ENCODE measurements around the gene POM121.
"Not testable (repeated sequence)": the region's sequence is repeated elsewhere in the genome, so short reads cannot be mapped to it uniquely, and the experiment has no call there.

Gene POM121

GRCh38 chr7:72924733-72925545 is at the start of gene POM121:
Gene POM121, plus strand, starts transcription at chr7:72925095. Its CDS starts 27 bp downstream, at chr7:72925122.
- peak; percentile 55 for DNase-seq (ENCODE audit: low read depth)

GRCh38 chr7:72879079-72879736 is 45.7 kb upstream of the POM121 start:
- peak; percentile 51 for DNase-seq (ENCODE audit: low read depth)

- DNase-seq (ENCODE audit: low read depth), result not testable (repeated sequence)
These were observed 45.1 kb upstream of the POM121 start for GRCh38 chr7:72879737-72880215.

GRCh38 chr7:72891750-72892149 is 33.1 kb upstream of the POM121 start:
- not testable (repeated sequence) for DNase-seq (ENCODE audit: low read depth)

GRCh38 chr7:72904740-72905139 is 20.2 kb upstream of the POM121 start:
- not testable (repeated sequence) for DNase-seq (ENCODE audit: low read depth)

GRCh38 chr7:72908422-72908821 is 16.5 kb upstream of the POM121 start:
- not testable (repeated sequence) for DNase-seq (ENCODE audit: low read depth)

GRCh38 chr7:72911395-72911794 is 13.5 kb upstream of the POM121 start:
- DNase-seq (ENCODE audit: low read depth), result not testable (repeated sequence)

GRCh38 chr7:72913750-72914149 is 11.1 kb upstream of the POM121 start:
- DNase-seq (ENCODE audit: low read depth), result not testable (repeated sequence)

GRCh38 chr7:72914756-72915525 is 10.0 kb upstream of the POM121 start:
- peak; percentile 33 for DNase-seq (ENCODE audit: low read depth)

GRCh38 chr7:72919256-72919775 is 5.6 kb upstream of the POM121 start:
- no peak for DNase-seq (ENCODE audit: low read depth)

- no peak for DNase-seq (ENCODE audit: low read depth)
These were observed 536 bp upstream of the POM121 start for GRCh38 chr7:72924386-72924732.

GRCh38 chr7:72925546-72926120 is 738 bp downstream of the POM121 start:
- no peak for DNase-seq (ENCODE audit: low read depth)

- not testable (repeated sequence) for DNase-seq (ENCODE audit: low read depth)
These were observed 2.9 kb downstream of the POM121 start for GRCh38 chr7:72927791-72928190.

GRCh38 chr7:72928216-72928615 is 3.3 kb downstream of the POM121 start:
- not testable (repeated sequence) for DNase-seq (ENCODE audit: low read depth)

GRCh38 chr7:72942022-72942705 is 17.3 kb downstream of the POM121 start:
- DNase-seq (ENCODE audit: low read depth), result not testable (repeated sequence)

- DNase-seq (ENCODE audit: low read depth), result not testable (repeated sequence)
These were observed 18.1 kb downstream of the POM121 start for GRCh38 chr7:72942956-72943355.

- DNase-seq (ENCODE audit: low read depth), result not testable (repeated sequence)
These were observed 20.0 kb downstream of the POM121 start for GRCh38 chr7:72944937-72945336.

GRCh38 chr7:72945597-72945996 is 20.7 kb downstream of the POM121 start:
- DNase-seq (ENCODE audit: low read depth), result not testable (repeated sequence)

- not testable (repeated sequence) for DNase-seq (ENCODE audit: low read depth)
These were observed 21.3 kb downstream of the POM121 start for GRCh38 chr7:72946130-72946745.

- not testable (repeated sequence) for DNase-seq (ENCODE audit: low read depth)
These were observed 23.8 kb downstream of the POM121 start for GRCh38 chr7:72948714-72949113.

GRCh38 chr7:72949276-72949675 is 24.4 kb downstream of the POM121 start:
- not testable (repeated sequence) for DNase-seq (ENCODE audit: low read depth)

Data from HS-5 (cell line).